ENCODE data around the gene VEPH1.
"Not testable (repeated sequence)": the region's sequence is repeated elsewhere in the genome, so short reads cannot be mapped to it uniquely, and the experiment has no call there.

VEPH1 gene

DNA sequence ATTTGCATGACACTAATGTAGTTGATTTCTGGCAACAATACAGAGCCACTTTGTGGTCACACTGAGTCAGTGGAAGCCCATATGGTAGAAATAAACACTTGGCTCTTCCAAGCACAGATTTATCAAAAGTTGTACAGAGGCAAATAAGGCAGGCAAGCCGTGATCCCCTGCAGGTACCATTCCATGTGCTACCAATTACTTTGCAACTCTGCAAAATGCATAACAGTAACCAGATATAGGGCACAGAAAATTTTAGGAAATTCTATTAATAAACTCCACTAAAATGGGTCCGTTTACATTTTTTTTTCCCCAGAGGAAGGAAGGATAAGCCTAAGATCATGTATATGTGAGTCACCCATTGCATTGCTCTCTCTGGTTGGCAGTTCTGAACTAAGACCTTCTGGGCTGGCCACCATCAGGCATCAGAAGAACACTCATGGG lies 169.6 kb downstream of the VEPH1 start:
- TF ChIP-seq, protein P1, sequence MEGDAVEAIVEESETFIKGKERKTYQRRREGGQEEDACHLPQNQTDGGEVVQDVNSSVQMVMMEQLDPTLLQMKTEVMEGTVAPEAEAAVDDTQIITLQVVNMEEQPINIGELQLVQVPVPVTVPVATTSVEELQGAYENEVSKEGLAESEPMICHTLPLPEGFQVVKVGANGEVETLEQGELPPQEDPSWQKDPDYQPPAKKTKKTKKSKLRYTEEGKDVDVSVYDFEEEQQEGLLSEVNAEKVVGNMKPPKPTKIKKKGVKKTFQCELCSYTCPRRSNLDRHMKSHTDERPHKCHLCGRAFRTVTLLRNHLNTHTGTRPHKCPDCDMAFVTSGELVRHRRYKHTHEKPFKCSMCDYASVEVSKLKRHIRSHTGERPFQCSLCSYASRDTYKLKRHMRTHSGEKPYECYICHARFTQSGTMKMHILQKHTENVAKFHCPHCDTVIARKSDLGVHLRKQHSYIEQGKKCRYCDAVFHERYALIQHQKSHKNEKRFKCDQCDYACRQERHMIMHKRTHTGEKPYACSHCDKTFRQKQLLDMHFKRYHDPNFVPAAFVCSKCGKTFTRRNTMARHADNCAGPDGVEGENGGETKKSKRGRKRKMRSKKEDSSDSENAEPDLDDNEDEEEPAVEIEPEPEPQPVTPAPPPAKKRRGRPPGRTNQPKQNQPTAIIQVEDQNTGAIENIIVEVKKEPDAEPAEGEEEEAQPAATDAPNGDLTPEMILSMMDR (IDR thresholded peaks at IDR 0.05; ENCODE audit: insufficient read depth, low read depth, low read length, missing control alignments): no peak
- no peak for DNase-seq (ENCODE audit: low read depth)
- no peak overlapping the region for H3K4me3 ChIP-seq (ENCODE audit: low read depth, low read length)

- TF ChIP-seq, protein P1 (IDR thresholded peaks at IDR 0.05; ENCODE audit: insufficient read depth, low read depth, low read length, missing control alignments): no peak
- DNase-seq (ENCODE audit: low read depth): no peak
- H3K4me3 ChIP-seq (ENCODE audit: low read depth, low read length): no peak overlapping the region
Measured at GRCh38 chr3:157330206-157330605, 173.0 kb downstream of the VEPH1 start.

DNA sequence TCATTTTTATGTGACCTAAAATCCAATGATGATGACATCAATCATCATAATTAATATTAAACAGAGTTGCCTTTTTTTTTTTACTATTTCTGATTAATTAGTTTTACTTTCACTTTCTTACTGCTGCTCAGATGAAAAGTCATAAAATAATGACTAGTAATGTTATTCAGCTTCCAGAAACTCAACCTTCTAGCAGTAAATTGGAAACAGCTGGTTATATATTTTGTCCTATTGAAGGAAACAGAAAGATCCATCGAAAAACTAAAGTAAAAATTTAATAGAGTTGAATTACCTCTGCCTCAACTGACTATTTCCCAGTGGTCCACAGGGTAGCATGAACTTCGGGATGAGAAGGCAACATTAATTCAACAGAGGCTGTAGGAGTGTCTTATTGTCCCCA lies 173.7 kb downstream of the VEPH1 start:
- no peak for DNase-seq (ENCODE audit: low read depth)

DNA sequence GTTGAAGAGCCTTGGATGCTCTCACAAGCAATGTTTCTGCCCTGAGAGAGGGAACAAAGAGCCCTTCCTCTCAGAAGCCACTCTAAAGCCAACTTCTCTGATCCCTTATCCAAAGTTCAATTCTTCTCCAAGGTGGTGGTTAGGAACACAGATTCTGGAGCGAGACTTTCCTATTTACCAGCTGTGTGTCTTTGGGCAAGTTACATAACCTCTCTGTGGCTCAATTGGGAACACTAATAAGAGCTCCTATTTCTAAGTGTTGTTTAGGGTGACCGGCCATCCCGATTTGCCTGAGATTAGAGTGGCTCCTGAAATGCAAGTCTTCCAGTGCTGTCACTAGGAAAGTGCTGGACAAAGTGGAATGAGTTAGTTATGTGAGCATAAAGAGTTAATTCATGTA lies 175.4 kb downstream of the VEPH1 start:
- H3K4me3 ChIP-seq (ENCODE audit: low read depth, low read length): no peak overlapping the region
- TF ChIP-seq, protein P1 (IDR thresholded peaks at IDR 0.05; ENCODE audit: insufficient read depth, low read depth, low read length, missing control alignments): no peak
- no peak for DNase-seq (ENCODE audit: low read depth)

More for the DNA sequence above, 173.7 kb downstream of the VEPH1 start:
- TF ChIP-seq, protein P1 (IDR thresholded peaks at IDR 0.05; ENCODE audit: insufficient read depth, low read depth, low read length, missing control alignments): no peak
- H3K4me3 ChIP-seq (ENCODE audit: low read depth, low read length): no peak overlapping the region

GRCh38 chr3:157327018-157327417 lies 176.2 kb downstream of the VEPH1 start:
- no peak for DNase-seq (ENCODE audit: low read depth)
- TF ChIP-seq, protein P1 (IDR thresholded peaks at IDR 0.05; ENCODE audit: insufficient read depth, low read depth, low read length, missing control alignments): no peak
- no peak overlapping the region for H3K4me3 ChIP-seq (ENCODE audit: low read depth, low read length)

GRCh38 chr3:157324869-157325268 lies 178.3 kb downstream of the VEPH1 start:
- not testable (repeated sequence) for H3K4me3 ChIP-seq (ENCODE audit: low read depth, low read length); DNase-seq (ENCODE audit: low read depth)

- DNase-seq (ENCODE audit: low read depth): no peak
- TF ChIP-seq, protein P1 (IDR thresholded peaks at IDR 0.05; ENCODE audit: insufficient read depth, low read depth, low read length, missing control alignments): no peak
- H3K4me3 ChIP-seq (ENCODE audit: low read depth, low read length): no peak overlapping the region
Measured at GRCh38 chr3:157323360-157323759, 179.9 kb downstream of the VEPH1 start.
